ENCODE measurements around the gene NOPCHAP1.

GRCh38 chr12:104952816-104953215, 33.3 kb upstream of the NOPCHAP1 start:
- TF ChIP-seq CTCF (conservative IDR thresholded peaks at IDR 0.05) (no peak), ZFX (IDR thresholded peaks at IDR 0.05) (no peak)
